HS-27A (cell line): ENCODE results near the gene PELI3.
A peak's percentile ranks its signal among the peaks of the same experiment; 100 is the strongest.
"Not testable (repeated sequence)": the region's sequence is repeated elsewhere in the genome, so short reads cannot be mapped to it uniquely, and the experiment has no call there.

Experiments used
- DNase-seq: peaks from one replicate; pipeline ENCODE4 v3.0.0-alpha.2; 2012; ENCODE audit warnings: low read depth, missing footprints

PELI3 gene

GRCh38 chr11:66466225-66467033, at the start of gene PELI3:
TSS of gene PELI3 (plus strand) at chr11:66466905. CDS start at chr11:66468129, 1,224 bp downstream.
- DNase-seq = peak; percentile 70

DNA sequence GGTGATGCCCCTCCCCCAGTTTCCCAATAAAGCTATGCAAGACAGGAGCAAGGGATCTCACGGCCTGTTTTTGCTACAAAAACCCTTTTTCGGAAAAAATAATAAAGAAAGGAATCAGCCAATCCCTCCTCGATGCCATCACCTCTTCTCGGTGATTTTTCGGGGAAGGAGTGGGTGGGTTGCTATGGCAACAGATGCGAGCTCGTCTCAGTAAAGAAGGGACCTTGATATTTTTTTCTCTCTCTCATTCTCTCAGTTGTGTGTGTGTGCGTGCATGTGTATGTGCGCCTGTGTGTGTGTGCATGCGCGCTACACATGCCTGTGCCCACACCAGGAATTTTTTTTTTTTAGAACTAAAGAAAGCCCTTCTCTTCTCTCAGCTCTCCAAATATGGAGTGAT, 49.7 kb upstream of the PELI3 start:
- DNase-seq = no peak

DNA sequence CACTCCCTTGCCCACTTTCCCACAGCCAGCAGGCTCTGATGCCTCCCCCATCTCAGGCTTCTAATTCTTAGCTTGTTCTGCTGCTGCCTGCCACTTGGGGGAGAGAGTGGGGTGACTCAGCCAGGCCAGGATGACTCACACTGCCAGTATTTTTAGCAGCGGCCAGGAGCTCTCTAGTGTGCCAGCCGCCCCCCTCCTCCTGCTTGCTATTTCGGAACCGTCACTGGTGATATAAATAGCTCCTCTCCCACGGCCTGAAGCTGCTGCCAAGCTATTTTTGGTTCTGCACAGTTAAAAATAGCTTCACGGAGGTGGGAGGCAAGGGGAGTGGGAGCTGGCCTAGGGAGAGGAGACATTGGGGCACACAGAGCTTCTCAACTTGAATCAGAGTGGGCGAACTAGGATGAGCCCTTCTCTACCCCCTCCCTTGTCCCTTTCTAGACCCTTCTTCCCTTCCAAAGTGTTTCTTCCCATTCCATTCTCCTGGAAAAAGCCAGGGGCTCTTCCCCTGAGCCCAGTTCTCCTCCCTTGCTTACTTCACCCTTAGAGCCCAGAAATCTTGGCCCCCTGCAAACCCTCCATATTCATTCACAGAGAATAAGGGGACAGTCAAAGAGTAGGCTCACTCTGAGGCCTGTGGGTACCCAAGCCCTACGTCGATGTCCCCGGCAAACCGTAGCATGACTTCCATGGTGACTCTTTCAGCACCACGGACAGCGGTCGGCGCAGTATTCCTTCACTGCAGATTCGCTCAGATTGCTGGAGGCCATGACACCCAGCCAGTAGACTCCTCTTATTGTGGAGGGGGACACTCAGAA, 48.3 kb upstream of the PELI3 start:
- peak; percentile 85 for DNase-seq

GRCh38 chr11:66418986-66419308, 47.8 kb upstream of the PELI3 start:
- DNase-seq = no peak

DNA sequence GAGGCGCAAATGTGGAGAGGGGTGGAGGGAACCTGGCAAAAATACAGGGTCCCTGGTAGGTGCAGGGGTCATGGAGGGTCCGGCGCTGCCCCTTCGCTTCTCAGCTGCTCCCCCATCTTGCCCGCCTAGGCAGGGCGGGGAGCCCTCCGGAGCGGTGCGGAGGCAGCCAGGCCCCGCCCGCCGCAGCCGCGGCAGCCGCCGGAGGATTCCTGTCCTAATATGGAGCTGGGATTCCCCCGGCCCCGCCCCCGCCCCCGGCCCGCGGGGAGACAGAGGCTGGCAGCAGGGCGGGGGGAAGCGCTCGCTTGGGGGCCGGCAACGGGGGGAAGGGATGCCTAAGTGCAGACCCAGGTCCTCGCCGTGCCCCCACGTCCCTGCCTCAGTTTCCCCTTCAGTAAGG, 46.9 kb upstream of the PELI3 start:
- DNase-seq = no peak

DNA sequence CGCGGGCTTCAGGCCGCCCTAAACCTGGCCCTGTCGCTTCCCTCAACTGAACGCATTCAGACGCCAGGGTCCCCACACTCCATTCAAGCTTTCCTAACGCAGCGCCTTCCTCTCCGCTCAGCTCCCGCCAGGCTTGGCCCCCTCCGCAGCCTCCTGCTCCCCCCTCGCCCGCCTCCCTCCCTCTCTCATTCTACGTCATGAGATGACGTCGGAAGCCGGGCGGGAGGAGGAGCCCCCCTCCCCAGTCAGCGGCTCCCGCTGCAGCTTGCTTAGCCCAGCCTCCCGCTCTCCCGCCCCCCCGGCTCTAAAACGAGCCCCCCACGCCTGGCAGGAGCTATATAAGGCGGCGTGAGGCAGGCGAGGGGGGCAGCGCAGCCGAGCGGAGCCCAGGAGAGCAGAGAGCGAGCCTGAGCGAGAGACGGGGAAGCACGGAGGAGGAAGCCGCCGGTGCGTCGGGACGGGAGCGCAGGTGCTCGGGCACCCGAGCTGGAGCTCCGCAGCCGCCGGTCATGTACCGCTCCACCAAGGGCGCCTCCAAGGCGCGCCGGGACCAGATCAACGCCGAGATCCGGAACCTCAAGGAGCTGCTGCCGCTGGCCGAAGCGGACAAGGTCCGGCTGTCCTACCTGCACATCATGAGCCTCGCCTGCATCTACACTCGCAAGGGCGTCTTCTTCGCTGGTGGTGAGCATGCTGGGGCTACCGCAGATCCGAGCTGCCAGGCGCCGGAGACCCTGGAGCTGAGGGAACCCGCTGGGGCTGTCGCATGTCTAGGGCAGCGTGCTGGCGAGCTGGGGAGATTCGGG, 45.8 kb upstream of the PELI3 start, which contains the start of gene NPAS4:
Gene NPAS4 (plus strand): TSS at position 365 of the 806 bp plus-strand sequence. CDS start 145 bp downstream, at position 510.
- no peak for DNase-seq

DNA sequence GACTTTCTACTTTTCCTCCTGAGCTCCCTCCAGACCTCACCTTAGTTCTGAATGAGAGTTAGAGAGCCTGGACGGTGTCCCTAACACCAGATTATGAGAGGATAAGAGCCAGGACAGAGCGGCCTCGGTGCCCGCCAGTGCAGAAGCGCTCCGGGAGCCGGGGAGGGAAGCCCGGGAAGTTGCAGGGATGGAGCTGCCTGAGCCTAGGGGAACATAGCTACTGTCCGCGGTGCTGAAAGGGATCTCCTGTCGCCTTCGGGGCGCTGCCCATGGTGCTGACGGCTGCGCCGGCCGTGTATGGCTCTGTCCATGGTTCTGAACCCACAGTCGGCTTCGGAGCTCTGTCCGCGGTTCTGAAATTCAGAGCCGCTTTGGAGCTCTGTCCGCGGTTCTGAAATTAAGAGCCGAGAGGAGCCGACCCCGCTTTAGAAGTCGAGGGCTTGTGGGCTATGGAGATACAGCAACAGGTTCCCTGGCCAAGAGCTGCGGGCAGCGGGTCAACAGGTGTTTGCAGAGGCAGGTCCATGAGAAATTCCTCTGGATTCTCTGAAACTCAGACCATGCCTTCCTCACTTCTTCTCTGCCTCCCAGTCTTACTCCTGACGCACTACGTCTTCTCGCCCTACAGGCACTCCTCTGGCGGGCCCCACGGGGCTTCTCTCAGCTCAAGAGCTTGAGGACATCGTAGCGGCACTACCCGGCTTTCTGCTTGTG, 45.1 kb upstream of the PELI3 start:
- DNase-seq = peak; percentile 58

DNA sequence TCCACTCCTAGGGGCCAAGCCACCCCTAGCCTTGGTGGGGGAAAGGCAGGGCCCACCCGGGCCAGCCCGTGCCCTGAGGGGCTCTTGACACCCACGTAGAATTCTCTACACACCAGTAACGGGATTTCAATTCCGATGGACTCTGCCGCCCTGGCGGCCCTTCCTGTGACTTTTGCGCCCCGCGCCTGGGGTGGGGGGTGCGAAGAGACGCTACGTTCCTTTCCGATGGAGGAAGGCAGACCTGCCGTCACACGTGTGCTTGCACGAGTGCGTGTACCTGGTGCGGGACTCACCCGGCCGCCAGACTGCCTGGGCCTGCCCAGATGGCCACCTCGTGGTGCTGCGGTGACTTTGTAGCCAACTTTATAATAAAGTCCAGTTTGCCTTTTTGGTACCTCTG, 40.4 kb upstream of the PELI3 start:
- DNase-seq = no peak

GRCh38 chr11:66428933-66429332, 37.8 kb upstream of the PELI3 start:
- no peak for DNase-seq

DNA sequence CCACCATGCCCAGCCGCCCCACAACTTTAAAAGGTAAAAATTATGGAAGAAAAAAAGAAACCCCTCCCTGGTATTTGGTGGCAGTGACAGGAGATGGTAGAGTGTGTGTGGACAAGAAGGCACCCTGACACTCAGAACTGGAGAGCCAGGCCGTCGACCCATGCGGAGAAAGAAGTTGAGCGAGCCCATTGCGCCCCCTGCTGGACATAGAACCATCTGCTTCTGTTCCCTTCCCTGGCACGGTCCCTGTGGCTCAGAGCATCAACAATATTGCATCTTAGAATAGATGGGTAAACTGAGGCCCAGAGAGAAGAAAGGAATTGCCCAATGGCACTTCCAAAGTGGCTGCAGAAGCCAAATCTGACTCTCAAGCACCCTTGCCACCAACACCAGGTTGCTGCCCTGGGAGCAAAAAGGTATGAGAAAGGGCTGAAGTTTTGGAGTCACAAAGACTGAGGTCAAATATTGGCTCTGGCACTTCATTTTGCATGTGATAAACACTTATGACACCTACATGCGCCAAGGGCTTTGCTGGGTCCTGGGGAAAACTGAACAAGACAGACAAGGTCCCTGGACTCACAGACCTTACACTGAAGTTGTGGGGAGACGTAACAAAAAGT, 36.6 kb upstream of the PELI3 start:
- peak; percentile 40 for DNase-seq

GRCh38 chr11:66431287-66431686, 35.4 kb upstream of the PELI3 start:
- not testable (repeated sequence) for DNase-seq

DNA sequence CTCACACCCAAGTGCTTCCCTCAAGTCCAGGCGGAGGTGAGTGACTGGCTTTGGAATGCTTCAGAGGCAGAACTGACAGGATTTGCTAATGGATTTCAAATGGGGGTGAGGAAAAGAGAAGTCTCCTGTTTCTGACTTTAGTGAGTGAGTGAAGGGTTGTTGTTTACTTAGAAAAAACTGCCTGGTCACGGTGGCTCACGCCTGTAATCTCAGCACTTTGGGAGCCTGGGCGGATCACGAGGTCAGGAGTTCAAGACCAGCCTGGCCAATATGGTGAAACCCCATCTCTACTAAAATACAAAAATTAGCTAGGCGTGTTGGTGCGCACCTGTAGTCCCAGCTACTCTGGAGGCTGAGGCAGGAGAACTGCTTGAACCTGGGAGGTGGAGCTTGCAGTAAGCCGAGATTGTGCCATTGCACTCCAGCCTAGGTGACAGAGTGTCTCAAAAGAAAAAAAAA, 34.8 kb upstream of the PELI3 start:
- DNase-seq = not testable (repeated sequence)

GRCh38 chr11:66432597-66432996, 34.1 kb upstream of the PELI3 start:
- no peak for DNase-seq

- DNase-seq = no peak
These were observed 28.7 kb upstream of the PELI3 start for GRCh38 chr11:66437979-66438503.

- DNase-seq = peak; percentile 94
These were observed 27.9 kb upstream of the PELI3 start, which contains the start of gene MRPL11 for GRCh38 chr11:66438504-66439466. TSS of gene MRPL11 (minus strand) at chr11:66438848. CDS start at chr11:66438754, 94 bp downstream.

GRCh38 chr11:66440101-66440939, 26.4 kb upstream of the PELI3 start:
- DNase-seq = not testable (repeated sequence)

DNA sequence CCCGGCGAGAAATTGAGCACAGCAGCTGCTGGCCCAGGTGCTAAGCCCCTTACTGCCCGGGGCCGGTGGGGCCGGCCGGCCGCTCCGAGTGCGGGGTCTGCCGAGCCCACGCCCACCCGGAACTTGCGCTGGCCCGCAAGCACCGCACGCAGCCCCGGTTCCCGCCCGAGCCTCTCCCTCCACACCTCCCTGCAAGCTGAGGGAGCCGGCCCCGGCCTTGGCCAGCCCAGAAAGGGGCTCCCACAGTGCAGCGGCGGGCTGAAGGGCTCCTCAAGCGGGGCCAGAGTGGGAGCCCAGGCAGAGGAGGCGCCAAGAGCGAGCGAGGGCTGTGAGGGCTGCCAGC, 25.8 kb upstream of the PELI3 start:
- not testable (repeated sequence) for DNase-seq

DNA sequence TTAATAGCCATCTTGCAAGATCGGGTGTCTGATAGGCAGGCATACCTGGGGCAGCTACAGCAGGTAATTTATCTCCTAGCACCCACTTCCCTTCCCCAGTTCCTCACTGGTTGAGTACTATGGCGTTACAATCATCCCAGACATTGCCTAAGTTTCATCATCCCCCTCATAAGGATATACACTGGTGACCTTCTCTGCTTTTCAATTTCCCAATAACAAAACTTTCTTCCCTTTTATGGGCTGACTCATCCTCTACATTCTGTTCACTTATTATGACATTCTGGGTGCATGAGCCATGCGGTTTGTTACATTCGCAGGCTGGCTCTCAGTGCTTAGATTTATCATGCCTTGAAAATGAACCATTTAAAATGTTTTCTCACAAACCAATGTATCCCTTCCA, 23.1 kb upstream of the PELI3 start:
- peak; percentile 71 for DNase-seq

- DNase-seq = no peak
These were observed 19.7 kb upstream of the PELI3 start for GRCh38 chr11:66447012-66447411.
